Astrocyte (in vitro differentiated cells and primary cell): ENCODE results near the gene UTP11.
"Not testable (repeated sequence)": the region's sequence is repeated elsewhere in the genome, so short reads cannot be mapped to it uniquely, and the experiment has no call there.

ENCODE experiments used
- CTCF ChIP-seq: IDR thresholded peaks from 2 replicates; pipeline ENCODE4 v1.5.1; 2011; ENCODE audit warnings: low read depth, mild to moderate bottlenecking, inconsistent platforms, low read length, moderate library complexity; ENCODE audit not compliant: insufficient read depth
- EZH2 ChIP-seq: IDR thresholded peaks from 2 replicates; pipeline ENCODE4 v1.6.1; 2012; ENCODE audit warnings: mild to moderate bottlenecking, low read length, inconsistent platforms; ENCODE audit not compliant: insufficient read depth

- TF ChIP-seq EZH2, CTCF: not testable (repeated sequence)
Observed at GRCh38 chr1:38032992-38033391, 20.5 kb downstream of the UTP11 start.
